ENCODE results near the gene AQP3. TPM values are rescaled to one million over a fixed set of nuclear protein-coding genes. Genes with fewer than 3 reads are reported as not detected.
A peak's percentile ranks its signal among the peaks of the same experiment; 100 is the strongest.

Gene AQP3
- total RNA-seq, 1 donor: 0.72 TPM

DNA sequence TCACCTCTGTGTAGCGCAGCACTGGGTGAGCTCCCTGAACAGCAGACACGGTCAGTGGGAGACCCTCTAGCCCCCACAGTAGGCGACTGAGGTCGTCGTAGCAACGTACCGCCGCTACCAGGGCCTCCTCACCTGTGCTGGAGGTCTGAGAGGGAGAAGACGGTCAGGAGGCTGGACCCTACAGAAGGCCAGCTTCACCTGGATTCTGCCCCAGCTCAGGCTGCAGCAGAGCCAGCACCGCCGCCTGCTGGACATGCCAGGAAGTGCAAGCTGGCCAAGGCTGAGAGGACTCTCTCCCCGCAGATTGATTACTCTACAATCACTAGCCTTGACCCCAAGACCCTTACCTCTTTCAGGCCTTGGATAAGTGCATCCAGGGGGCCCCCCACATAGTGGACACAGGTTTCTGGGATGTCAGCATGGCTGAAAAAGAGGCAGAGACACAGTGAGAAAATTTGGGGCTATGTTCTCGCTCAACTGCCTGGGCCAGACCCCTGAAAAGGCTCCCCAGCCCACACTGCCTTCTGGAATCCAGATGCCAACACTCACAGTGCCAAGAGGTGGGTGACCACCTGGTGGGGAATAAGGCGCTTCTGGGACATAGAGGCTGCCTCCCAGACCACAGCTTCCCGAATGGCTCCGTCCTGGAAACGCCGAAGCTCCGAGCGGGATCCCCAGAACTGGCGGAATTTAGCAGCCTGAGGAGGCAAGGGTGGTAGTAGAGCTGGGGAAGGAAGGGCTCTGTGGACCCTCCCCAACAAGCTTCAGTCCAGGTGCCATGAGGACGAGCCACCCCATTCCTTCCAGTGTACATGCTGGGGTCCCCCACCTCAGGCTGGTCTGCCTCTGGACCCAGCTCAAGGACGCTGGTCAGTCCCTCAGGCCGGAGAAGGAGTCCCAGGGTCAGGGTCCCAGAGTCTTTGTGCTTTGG, 19.4 kb upstream of the AQP3 start:
- Histone ChIP-seq H3K4me1 (ENCODE audit: insufficient read depth, low read length) (peaks cover 2% of the 10 kb centered on the region), H3K79me2 (ENCODE audit: insufficient read depth, low read length) (peaks cover 10% of the 10 kb centered on the region), H3K27me3 (ENCODE audit: insufficient read depth, low read length) (no peaks in the 10 kb centered on the region), H3K4me3 (ENCODE audit: insufficient read depth, low read length) (no peak overlapping the region), H3K27ac (ENCODE audit: low read depth, low read length) (no peak overlapping the region), H3K4me2 (ENCODE audit: insufficient read depth, low read length) (no peak overlapping the region), H3K9me3 (ENCODE audit: low read depth, low read length) (no peaks in the 10 kb centered on the region), H4K20me1 (ENCODE audit: insufficient read depth, low read length) (peaks cover 7% of the 10 kb centered on the region), H3K36me3 (ENCODE audit: insufficient read depth, low read length) (peaks cover 93% of the 10 kb centered on the region), H2AFZ (ENCODE audit: low read length) (no peak overlapping the region)
- TF ChIP-seq, protein P1, sequence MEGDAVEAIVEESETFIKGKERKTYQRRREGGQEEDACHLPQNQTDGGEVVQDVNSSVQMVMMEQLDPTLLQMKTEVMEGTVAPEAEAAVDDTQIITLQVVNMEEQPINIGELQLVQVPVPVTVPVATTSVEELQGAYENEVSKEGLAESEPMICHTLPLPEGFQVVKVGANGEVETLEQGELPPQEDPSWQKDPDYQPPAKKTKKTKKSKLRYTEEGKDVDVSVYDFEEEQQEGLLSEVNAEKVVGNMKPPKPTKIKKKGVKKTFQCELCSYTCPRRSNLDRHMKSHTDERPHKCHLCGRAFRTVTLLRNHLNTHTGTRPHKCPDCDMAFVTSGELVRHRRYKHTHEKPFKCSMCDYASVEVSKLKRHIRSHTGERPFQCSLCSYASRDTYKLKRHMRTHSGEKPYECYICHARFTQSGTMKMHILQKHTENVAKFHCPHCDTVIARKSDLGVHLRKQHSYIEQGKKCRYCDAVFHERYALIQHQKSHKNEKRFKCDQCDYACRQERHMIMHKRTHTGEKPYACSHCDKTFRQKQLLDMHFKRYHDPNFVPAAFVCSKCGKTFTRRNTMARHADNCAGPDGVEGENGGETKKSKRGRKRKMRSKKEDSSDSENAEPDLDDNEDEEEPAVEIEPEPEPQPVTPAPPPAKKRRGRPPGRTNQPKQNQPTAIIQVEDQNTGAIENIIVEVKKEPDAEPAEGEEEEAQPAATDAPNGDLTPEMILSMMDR (IDR thresholded peaks at IDR 0.05; ENCODE audit: extremely low read depth, low read depth, low read length): peak; percentile 96
- peak; percentile 94 for DNase-seq (ENCODE audit: insufficient read length, low spot score, missing footprints)

- TF ChIP-seq, protein P1 (IDR thresholded peaks at IDR 0.05; ENCODE audit: extremely low read depth, low read depth, low read length): no peak
- H3K9me3 ChIP-seq (ENCODE audit: low read depth, low read length): no peaks in the 10 kb centered on the region
- no peaks in the 10 kb centered on the region for H3K27me3 ChIP-seq (ENCODE audit: insufficient read depth, low read length)
- DNase-seq (ENCODE audit: insufficient read length, low spot score, missing footprints): peak; percentile 55
- no peak overlapping the region for H3K27ac ChIP-seq (ENCODE audit: low read depth, low read length)
- H3K4me1 ChIP-seq (ENCODE audit: insufficient read depth, low read length): no peaks in the 10 kb centered on the region
- H3K36me3 ChIP-seq (ENCODE audit: insufficient read depth, low read length): peaks cover 94% of the 10 kb centered on the region
- H3K4me2 ChIP-seq (ENCODE audit: insufficient read depth, low read length): no peak overlapping the region
- H4K20me1 ChIP-seq (ENCODE audit: insufficient read depth, low read length): peaks cover 9% of the 10 kb centered on the region
- H2AFZ ChIP-seq (ENCODE audit: low read length): no peak overlapping the region
- peaks cover 2% of the 10 kb centered on the region for H3K79me2 ChIP-seq (ENCODE audit: insufficient read depth, low read length)
- no peak overlapping the region for H3K4me3 ChIP-seq (ENCODE audit: insufficient read depth, low read length)
Measured at GRCh38 chr9:33465596-33466564, 18.5 kb upstream of the AQP3 start.

DNA sequence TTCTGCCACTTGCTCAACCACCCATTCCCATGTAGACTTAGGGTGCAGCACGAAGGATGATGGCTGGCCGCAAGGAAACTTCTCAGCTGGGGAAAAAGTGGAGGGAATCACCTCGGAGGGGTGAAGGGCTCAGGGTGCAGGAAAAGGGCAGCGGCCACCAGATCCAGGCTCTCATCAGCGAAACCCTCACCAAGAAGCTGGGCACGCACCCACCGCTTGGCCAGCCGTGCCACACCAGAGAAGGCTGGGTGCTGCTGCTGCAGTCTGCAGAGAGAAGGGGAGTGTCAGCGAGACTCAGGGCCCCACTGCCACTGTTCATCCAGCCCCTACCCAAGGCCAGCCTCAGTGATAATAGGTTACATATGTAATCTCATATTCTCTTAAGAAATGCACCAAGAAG, 17.7 kb upstream of the AQP3 start:
- peaks cover 9% of the 10 kb centered on the region for H4K20me1 ChIP-seq (ENCODE audit: insufficient read depth, low read length)
- TF ChIP-seq, protein P1 (IDR thresholded peaks at IDR 0.05; ENCODE audit: extremely low read depth, low read depth, low read length): no peak
- H3K27me3 ChIP-seq (ENCODE audit: insufficient read depth, low read length): no peaks in the 10 kb centered on the region

More for the DNA sequence above, 17.7 kb upstream of the AQP3 start:
- no peak overlapping the region for H3K4me2 ChIP-seq (ENCODE audit: insufficient read depth, low read length)
- H3K4me1 ChIP-seq (ENCODE audit: insufficient read depth, low read length): no peaks in the 10 kb centered on the region
- peaks cover 2% of the 10 kb centered on the region for H3K79me2 ChIP-seq (ENCODE audit: insufficient read depth, low read length)
- no peak overlapping the region for H3K4me3 ChIP-seq (ENCODE audit: insufficient read depth, low read length)
- H3K9me3 ChIP-seq (ENCODE audit: low read depth, low read length): no peaks in the 10 kb centered on the region
- DNase-seq (ENCODE audit: insufficient read length, low spot score, missing footprints): no peak
- no peak overlapping the region for H3K27ac ChIP-seq (ENCODE audit: low read depth, low read length)
- H3K36me3 ChIP-seq (ENCODE audit: insufficient read depth, low read length): peaks cover 96% of the 10 kb centered on the region
- H2AFZ ChIP-seq (ENCODE audit: low read length): no peak overlapping the region

Data from osteoblast (primary cell).